GM18519 (cell line): ENCODE measurements around the gene EYA4.
A peak's percentile ranks its signal among the peaks of the same experiment; 100 is the strongest.

Source experiments
- ATAC-seq: cut with Tn5 transposase; IDR thresholded peaks from one replicate; pipeline ENCODE4 v1.9.1; 2021; ENCODE audit warnings: mild to moderate bottlenecking, moderate library complexity; ENCODE audit not compliant: unreplicated experiment, low FRiP score

EYA4 gene

GRCh38 chr6:133501675-133502270, 260.6 kb downstream of the EYA4 start:
- no peak for ATAC-seq

DNA sequence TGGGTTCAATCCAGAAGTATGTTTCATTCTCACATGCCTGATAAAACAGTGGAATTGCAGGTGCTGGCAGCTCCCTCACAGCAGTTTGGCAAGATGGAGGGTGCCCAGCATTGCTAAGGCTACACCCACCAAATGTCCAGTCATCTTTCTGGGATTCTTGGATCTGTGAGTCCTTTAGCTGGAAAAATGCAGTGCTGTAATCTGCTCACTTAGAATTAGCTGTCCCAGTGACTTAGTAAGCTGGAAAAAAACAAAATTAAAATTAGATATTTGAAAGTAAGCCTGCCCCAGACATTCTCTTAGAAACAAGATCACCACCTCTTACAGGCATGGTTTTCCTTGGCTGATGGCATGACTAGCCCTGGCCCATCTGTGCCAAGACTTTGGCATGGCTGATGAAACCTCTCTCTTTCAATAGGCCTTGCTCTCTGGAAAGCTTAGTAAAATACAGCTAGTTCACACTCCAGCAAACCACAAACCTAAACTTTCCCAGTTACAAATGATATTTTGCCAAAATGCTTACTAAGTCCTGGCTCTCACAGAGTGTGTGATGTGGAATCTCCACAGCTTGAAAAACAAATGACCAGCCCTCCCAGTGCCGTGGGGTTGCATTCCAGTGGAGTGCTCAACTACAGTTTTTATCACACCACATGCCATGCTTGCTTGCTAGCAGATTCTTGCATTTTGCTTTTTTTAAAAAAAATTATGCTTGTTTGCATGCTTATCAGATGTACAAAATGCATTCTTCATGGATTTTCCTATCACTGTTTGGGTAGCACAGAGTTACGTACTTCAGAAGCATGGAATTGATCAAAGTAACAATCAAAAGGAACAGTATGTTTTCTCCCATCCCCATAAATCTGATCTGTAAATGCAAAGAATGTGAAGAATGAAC, 261.5 kb downstream of the EYA4 start:
- ATAC-seq: no peak

- ATAC-seq: no peak
Measured at GRCh38 chr6:133503336-133503729, 262.2 kb downstream of the EYA4 start.

- ATAC-seq: no peak
Measured at GRCh38 chr6:133504158-133504557, 263.0 kb downstream of the EYA4 start.

DNA sequence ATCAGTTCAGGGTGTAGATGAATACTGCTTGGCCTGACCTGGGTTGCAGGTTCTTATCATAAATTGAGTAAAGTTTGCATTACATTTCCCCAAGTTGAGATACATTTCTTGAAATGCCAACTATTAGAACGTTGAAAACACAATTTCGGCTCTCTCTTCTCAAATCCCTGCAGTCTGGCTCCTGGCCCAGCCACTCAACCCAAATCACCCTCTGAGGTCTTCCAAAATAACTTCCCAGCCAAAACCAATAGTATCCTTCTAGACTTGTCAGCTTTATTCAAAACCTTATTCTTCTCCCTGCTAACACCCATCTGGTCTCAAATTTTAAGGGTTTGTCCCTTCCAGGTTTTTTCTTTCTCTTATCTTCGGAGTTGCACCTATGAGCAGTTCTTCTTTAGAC, 263.6 kb downstream of the EYA4 start:
- no peak for ATAC-seq

- no peak for ATAC-seq
Measured at GRCh38 chr6:133505681-133506080, 264.5 kb downstream of the EYA4 start.

- peak; percentile 45 for ATAC-seq
Measured at GRCh38 chr6:133512410-133513016, 271.4 kb downstream of the EYA4 start.

GRCh38 chr6:133523816-133524215, 282.7 kb downstream of the EYA4 start:
- no peak for ATAC-seq

- no peak for ATAC-seq
Measured at GRCh38 chr6:133526436-133526835, 285.3 kb downstream of the EYA4 start.

DNA sequence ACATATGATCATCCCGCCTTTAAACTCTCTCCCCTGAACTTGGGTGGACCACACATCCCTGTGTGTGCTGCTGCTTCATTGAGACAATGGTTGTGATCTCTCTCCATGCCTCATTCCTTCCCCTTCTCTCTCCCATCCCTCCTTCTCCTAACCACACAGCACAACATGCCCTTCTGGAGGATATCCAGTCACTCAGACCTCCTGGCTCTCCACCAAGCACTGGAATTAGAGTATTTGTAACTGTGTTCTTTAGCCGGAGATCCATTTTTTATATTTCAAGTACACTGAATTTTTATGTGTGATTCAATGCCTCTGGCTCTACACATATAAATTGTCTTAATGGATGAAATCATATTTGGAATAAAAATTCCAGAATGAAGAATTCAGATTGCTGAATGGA, 287.4 kb downstream of the EYA4 start:
- no peak for ATAC-seq

GRCh38 chr6:133532908-133533307, 291.8 kb downstream of the EYA4 start:
- ATAC-seq: no peak

DNA sequence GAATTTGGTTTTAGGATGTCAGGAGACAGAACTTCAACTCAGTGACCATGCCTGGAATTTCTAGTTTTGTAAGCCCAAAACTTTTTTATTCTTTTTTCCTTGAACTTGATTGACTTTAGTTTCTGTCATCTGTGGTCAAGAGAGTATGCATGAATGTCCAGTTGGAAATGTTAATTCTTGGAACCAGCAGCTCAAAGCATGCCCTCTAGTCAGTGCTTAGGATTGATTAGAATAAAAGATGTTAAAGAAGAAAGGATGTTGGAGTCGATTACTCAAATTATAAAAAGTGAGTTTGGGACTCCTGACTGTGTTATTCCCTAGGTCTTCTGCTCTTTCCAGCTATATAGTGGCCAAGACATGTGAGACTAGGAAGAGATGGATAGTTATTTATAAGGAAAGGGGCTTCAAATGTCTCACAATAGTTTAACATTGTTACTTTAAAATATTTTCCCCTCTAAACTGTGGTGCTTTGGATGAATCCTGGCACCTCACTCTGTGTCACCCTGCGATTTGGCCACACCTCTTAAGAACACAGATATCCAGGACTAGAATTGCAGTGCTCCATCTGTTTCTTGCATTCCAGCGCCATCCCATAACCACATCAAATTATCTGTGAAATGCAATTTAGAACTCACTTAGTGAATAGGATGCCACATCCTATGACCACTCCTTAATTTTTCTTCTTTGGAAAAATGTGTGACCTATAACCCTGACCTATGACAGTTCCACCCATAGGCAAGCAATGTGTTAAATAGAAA, 298.5 kb downstream of the EYA4 start:
- no peak for ATAC-seq

DNA sequence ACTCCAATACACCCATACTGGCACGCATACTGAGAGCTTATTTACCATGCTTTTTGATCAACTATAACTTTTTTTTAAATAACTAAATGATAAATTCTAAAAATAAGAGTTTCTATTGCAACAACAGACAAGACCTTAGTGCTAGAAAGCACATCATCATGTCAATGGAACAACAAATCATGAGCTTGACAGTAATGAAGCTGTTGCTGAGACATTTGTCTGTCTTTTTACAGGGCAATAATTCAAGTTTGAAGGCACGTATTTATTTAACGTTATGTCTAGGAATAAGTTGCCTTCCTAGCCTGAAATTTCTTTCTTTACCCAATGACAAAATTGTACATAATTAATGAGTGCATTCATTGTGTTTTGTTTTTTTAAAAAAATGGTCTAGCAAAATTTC, 299.2 kb downstream of the EYA4 start:
- no peak for ATAC-seq

DNA sequence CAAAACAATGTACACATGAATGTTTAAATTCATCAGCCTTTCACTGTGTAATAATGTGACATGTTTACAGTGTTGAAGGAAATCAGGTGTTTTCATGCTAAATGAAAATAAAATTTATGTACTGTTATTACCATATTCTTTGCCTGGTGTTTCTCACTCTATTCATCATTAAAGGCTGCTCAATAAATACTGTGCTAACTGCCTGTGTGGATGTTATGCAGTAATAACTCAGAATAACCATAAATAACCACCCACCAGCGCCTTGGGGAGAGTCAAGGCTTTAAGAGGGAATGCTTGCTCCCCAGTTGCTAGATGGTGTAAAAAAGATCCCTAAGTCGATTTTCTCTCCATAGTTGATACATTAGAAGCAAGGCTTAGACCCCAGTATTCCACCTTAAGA, 299.9 kb downstream of the EYA4 start:
- ATAC-seq: no peak

- no peak for ATAC-seq
Measured at GRCh38 chr6:133542056-133542821, 301.1 kb downstream of the EYA4 start.

DNA sequence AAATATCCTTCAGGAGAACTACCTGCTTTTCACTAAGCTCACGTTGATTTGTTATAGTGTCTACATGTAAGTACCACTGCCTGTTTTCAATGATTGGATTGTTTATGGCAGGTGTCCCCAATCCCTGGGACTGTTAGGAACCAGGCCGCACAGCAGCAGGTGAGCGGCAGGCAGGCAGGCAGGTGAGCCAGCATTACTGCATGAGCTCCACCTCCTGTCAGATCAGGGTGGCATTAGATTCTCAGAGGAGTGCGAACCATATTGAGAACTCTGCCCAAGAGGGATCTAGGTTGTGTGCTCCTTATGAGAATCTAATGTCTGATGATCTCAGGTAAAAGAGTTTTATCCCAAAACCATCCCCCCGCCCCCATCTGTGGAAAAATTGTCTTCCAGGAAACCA, 303.3 kb downstream of the EYA4 start:
- ATAC-seq: no peak

DNA sequence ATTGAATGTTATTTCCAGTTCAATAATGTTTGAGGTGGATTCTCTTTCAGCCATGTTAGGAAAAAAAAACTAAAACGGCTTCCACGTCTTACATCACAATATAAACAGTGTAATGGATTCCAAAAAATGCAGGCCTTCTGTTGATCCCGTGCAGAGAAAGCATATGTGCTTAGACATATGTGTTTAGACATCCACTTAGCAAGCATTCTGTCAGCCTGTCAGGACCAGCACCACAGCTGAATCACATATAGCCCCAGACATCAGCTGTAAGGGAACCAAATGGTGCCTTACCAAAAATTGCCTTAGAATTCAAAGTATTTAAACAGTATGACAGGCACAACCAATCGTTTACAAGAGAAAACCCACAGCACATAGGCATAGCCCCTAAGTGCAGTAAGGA, 304.9 kb downstream of the EYA4 start:
- ATAC-seq: no peak

- ATAC-seq: no peak
Measured at GRCh38 chr6:133547136-133547535, 306.0 kb downstream of the EYA4 start.

DNA sequence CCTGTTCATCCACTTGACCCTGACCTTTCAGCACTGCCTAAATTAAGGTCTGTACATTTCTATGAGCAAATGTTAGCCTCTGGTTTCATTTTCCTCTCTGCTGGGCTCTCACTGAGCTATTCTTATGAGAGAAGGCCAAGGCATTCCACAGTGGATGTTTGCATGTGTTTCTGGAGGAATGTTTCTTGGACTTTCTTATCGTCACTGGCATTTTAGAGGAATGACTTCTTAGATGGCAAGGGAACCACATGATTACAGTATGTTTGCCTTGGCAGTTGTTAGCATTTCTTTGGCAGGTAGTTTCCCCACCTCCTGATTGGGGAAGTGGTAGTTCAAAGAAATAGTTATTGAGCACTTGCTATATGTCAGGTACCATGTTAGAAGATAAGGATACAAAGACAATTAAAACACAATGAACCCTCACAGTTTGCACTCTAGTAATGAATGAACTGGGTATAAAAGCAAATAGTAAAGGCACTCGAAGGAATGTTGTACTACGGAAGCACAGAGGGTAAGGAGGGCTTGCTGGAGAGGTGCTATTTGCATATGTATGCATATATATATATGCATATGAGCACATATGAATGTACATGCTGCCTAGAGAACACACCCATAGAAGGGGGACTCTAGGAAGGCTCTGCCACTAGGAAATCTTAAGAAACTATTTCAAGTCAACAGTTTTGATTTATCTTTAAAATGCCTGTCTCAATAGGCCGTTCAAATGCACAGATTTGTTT, 307.4 kb downstream of the EYA4 start:
- no peak for ATAC-seq

- no peak for ATAC-seq
Measured at GRCh38 chr6:133549371-133549801, 308.2 kb downstream of the EYA4 start.
